ENCODE results near the gene POU2AF1. TPM values are rescaled to one million over a fixed set of nuclear protein-coding genes. Genes with fewer than 3 reads are reported as not detected.

The POU2AF1 gene
- total and polyA plus RNA-seq, 12 donors, result 0.07 to 1.8 (median 0.15) TPM; not detected in 3

- TF ChIP-seq CTCF (IDR thresholded peaks at IDR 0.05), result no peak
- Histone ChIP-seq H3K27ac (no peak overlapping the region), H3K4me3 (no peak overlapping the region), H3K4me1 (no peaks in the 10 kb centered on the region), H3K36me3 (no peaks in the 10 kb centered on the region), H3K27me3 (peaks cover 0 to 31% (median 5%) of the 10 kb centered on the region in 7 donors), H3K9me3 (no peaks in the 10 kb centered on the region)
- ATAC-seq, result no peak
- DNase-seq, result no peak
- 83 to 85% methylated on average over 3 of the region's 3 CpGs for WGBS, 2 donors
- intact Hi-C loops (cut with DNase I), result no loop called here
These were observed 71.5 kb downstream of the POU2AF1 start for GRCh38 chr11:111307472-111308108.

GRCh38 chr11:111306321-111306720 lies 72.8 kb downstream of the POU2AF1 start:
- peaks cover 0 to 36% (median 6%) of the 10 kb centered on the region in 7 donors for H3K27me3 ChIP-seq
- no peak for TF ChIP-seq CTCF (IDR thresholded peaks at IDR 0.05)
- H3K27ac ChIP-seq, result no peak overlapping the region
- H3K4me1 ChIP-seq, result no peaks in the 10 kb centered on the region
- no peak overlapping the region for H3K4me3 ChIP-seq
- intact Hi-C loops (cut with DNase I), result no loop called here
- no peaks in the 10 kb centered on the region for H3K9me3 ChIP-seq
- H3K36me3 ChIP-seq, result no peaks in the 10 kb centered on the region
- ATAC-seq (no peak), DNase-seq (no peak)
- 81 to 85% methylated on average over 5 of the region's 5 CpGs for WGBS, 2 donors

GRCh38 chr11:111305876-111306275 lies 73.2 kb downstream of the POU2AF1 start:
- no peak for TF ChIP-seq CTCF (IDR thresholded peaks at IDR 0.05)
- no peaks in the 10 kb centered on the region for H3K9me3 ChIP-seq
- ATAC-seq, result no peak
- no peak overlapping the region for H3K4me3 ChIP-seq
- no peak overlapping the region for H3K27ac ChIP-seq
- peaks cover 0 to 36% (median 6%) of the 10 kb centered on the region in 7 donors for H3K27me3 ChIP-seq
- intact Hi-C loops (cut with DNase I), result no loop called here
- H3K4me1 ChIP-seq, result no peaks in the 10 kb centered on the region
- H3K36me3 ChIP-seq, result no peaks in the 10 kb centered on the region
- DNase-seq, result no peak
- WGBS, 2 donors, result 93 to 94% methylated on average over 4 of the region's 4 CpGs

GRCh38 chr11:111305162-111305802 lies 73.8 kb downstream of the POU2AF1 start:
- H3K9me3 ChIP-seq, result no peaks in the 10 kb centered on the region
- H3K36me3 ChIP-seq, result no peaks in the 10 kb centered on the region
- WGBS, 2 donors, result 81% methylated on average over 5 of the region's 5 CpGs
- H3K4me1 ChIP-seq, result no peaks in the 10 kb centered on the region
- DNase-seq (no peak), ATAC-seq (no peak)
- H3K4me3 ChIP-seq, result no peak overlapping the region
- TF ChIP-seq CTCF (IDR thresholded peaks at IDR 0.05), result no peak
- intact Hi-C loops (cut with DNase I), result no loop called here
- no peak overlapping the region for H3K27ac ChIP-seq
- H3K27me3 ChIP-seq, result peaks cover 0 to 40% (median 6%) of the 10 kb centered on the region in 7 donors
